ENCODE results near the gene TMEM259.

Gene TMEM259

GRCh38 chr19:1061987-1062386, 41.1 kb upstream of the TMEM259 start:
- Histone ChIP-seq H3K9me3 (ENCODE audit: control insufficient read depth, low read length) (no peaks in the 10 kb centered on the region), H3K9ac (no peak overlapping the region), H3K27ac (no peak overlapping the region), H3K79me2 (no peaks in the 10 kb centered on the region), H2AFZ (no peak overlapping the region), H3K4me1 (peaks cover 2% of the 10 kb centered on the region), H3K4me3 (ENCODE audit: low read depth, low read length) (no peak overlapping the region), H3K27me3 (ENCODE audit: control insufficient read depth, insufficient read depth, low read length) (peaks cover 3% of the 10 kb centered on the region), H3K36me3 (ENCODE audit: control insufficient read depth, insufficient read depth, low read length) (no peaks in the 10 kb centered on the region), H3K4me2 (ENCODE audit: low read length) (no peak overlapping the region)
- TF ChIP-seq CTCF (IDR thresholded peaks at IDR 0.05) = no peak

GRCh38 chr19:1060689-1061088, 39.8 kb upstream of the TMEM259 start:
- Histone ChIP-seq H3K4me2 (ENCODE audit: low read length) (no peak overlapping the region), H3K79me2 (no peaks in the 10 kb centered on the region), H3K27me3 (ENCODE audit: control insufficient read depth, insufficient read depth, low read length) (no peaks in the 10 kb centered on the region), H2AFZ (no peak overlapping the region), H3K36me3 (ENCODE audit: control insufficient read depth, insufficient read depth, low read length) (no peaks in the 10 kb centered on the region), H3K9ac (no peak overlapping the region), H3K9me3 (ENCODE audit: control insufficient read depth, low read length) (no peaks in the 10 kb centered on the region), H3K4me3 (ENCODE audit: low read depth, low read length) (no peak overlapping the region), H3K4me1 (peaks cover 2% of the 10 kb centered on the region), H3K27ac (no peak overlapping the region)
- no peak for TF ChIP-seq CTCF (IDR thresholded peaks at IDR 0.05)

GRCh38 chr19:1058112-1058511, 37.2 kb upstream of the TMEM259 start:
- no peaks in the 10 kb centered on the region for H3K27me3 ChIP-seq (ENCODE audit: control insufficient read depth, insufficient read depth, low read length)
- H3K79me2 ChIP-seq = no peaks in the 10 kb centered on the region
- no peak overlapping the region for H3K27ac ChIP-seq
- H3K36me3 ChIP-seq (ENCODE audit: control insufficient read depth, insufficient read depth, low read length) = no peaks in the 10 kb centered on the region
- no peak overlapping the region for H3K9ac ChIP-seq
- no peaks in the 10 kb centered on the region for H3K4me1 ChIP-seq
- no peak overlapping the region for H3K4me2 ChIP-seq (ENCODE audit: low read length)
- H3K4me3 ChIP-seq (ENCODE audit: low read depth, low read length) = no peak overlapping the region
- TF ChIP-seq CTCF (IDR thresholded peaks at IDR 0.05) = no peak
- no peak overlapping the region for H2AFZ ChIP-seq
- no peaks in the 10 kb centered on the region for H3K9me3 ChIP-seq (ENCODE audit: control insufficient read depth, low read length)

GRCh38 chr19:1057176-1057855, 36.4 kb upstream of the TMEM259 start:
- Histone ChIP-seq H3K4me3 (ENCODE audit: low read depth, low read length) (no peak overlapping the region), H3K4me2 (ENCODE audit: low read length) (no peak overlapping the region), H3K27ac (no peak overlapping the region), H3K79me2 (no peaks in the 10 kb centered on the region), H3K9ac (no peak overlapping the region), H3K4me1 (no peaks in the 10 kb centered on the region), H3K27me3 (ENCODE audit: control insufficient read depth, insufficient read depth, low read length) (no peaks in the 10 kb centered on the region), H3K36me3 (ENCODE audit: control insufficient read depth, insufficient read depth, low read length) (no peaks in the 10 kb centered on the region), H2AFZ (no peak overlapping the region), H3K9me3 (ENCODE audit: control insufficient read depth, low read length) (no peaks in the 10 kb centered on the region)
- no peak for TF ChIP-seq CTCF (IDR thresholded peaks at IDR 0.05)
